ENCODE data around the gene HNRNPAB.
"Not testable (repeated sequence)": the region's sequence is repeated elsewhere in the genome, so short reads cannot be mapped to it uniquely, and the experiment has no call there.

Gene HNRNPAB

DNA sequence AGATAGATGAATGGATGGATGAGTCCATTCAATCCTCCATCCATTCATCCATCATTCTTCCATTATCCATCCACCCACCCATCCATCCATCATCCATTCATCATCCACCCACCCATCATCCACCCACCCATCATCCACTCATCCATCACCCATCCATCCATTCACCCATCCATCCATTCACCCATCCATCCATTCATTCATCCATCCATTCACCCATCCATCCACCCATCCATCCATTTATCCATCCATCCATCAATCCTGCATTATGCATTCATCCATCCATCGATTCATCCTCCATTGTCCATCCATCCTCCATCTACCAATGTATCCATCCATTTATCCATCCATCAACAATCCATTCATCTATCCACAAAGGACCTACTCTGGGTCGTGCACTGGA is 41.1 kb downstream of the HNRNPAB start:
- no peak for DNase-seq (ENCODE audit: low read depth)

DNA sequence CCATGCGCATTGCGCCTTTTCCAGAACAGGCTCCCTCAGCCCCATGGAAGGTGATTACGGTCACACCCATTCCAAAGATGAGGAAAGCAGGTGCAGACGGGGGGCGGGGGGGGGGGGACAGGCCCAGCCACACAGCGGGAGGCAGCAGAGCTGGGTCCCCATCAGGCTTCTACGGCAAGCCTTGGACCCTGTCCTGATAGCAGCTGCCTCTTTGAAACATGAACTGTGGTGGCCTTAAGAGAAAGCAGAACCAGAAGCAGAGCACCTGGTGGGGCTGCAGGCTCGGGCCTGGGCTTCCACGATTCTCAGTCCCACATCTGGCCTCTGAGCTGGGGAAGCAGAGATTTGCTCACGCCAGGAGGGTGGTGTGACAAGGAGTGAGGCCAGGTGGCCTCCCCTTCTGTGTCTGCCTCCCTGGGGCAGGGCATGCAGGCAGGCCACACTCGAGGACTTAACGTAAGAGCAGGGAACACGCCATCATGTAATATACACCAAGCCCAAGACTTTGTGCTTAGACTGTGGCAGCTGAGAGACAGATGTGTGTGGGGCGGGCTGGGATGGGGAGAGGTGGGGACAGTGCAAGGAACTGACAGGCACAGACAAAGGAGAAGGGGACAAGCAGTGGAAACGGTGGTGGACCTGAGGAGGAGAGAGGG is 42.4 kb downstream of the HNRNPAB start:
- no peak for DNase-seq (ENCODE audit: low read depth)

DNA sequence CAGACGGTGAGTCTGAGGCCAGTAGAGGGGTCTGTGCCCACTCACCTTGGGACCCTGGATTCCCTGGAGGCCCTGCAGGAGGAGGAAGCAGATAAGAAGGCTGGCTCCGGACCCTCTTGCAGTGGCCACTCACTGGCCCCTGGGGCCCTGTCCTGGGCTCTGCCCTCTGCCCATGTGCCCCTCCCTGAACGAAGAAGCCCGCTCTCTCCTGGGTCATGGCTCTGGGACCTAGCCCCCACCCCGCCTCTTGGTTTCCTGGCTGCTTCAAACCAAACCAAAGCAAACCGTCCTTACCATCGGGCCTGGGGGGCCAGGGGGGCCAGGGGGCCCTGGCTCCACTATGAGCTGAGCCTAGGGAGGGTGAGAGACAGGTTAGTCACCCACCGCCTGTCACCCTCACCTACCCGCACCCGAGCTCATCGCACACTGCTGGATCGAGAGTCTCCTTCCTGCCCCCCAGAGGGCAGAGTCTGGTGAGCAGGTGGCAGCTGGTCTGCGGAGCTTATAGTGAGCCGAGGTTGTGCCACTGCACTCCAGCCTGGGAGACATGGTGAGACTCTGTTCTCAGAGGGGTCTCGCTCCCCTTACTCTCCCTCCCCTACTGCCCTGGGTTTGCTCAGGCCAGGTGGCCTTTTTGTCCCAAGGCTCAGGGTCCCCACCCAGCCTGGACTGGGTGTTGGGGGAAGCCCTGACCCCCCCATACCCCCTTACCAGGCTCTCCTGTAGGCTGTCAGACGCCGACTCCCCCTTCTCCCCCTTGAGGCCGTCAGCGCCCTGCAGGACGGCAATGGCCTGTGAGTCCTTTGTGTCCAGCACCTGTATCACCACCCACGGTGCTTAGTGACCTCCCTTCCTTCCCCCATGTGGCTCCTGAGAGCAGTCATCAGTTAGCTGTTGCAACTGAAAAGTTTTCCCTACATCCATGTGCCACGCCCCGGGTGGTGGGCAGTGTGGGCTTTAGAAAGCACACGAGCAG is 43.4 kb downstream of the HNRNPAB start:
- no peak for DNase-seq (ENCODE audit: low read depth)

DNA sequence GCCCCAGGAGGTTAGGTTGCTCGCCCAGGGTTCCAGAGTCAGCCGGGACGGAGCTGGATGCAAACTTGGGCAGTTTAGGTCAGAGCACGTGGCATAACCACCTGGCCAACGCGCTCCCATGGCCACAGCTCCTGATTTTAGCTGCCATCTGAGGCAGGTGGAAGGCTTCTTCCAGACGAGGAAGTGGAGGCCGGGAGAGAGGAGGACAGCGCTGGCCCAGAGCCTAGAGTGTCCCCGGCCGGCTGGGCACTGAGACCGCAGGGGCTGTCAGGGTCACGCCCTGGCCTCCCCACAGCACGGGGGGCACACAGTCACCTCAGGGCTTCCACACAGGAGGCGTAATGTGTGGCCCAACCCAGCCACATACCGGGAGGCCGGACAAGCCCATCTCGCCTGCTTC is 44.4 kb downstream of the HNRNPAB start:
- DNase-seq (ENCODE audit: low read depth): no peak

DNA sequence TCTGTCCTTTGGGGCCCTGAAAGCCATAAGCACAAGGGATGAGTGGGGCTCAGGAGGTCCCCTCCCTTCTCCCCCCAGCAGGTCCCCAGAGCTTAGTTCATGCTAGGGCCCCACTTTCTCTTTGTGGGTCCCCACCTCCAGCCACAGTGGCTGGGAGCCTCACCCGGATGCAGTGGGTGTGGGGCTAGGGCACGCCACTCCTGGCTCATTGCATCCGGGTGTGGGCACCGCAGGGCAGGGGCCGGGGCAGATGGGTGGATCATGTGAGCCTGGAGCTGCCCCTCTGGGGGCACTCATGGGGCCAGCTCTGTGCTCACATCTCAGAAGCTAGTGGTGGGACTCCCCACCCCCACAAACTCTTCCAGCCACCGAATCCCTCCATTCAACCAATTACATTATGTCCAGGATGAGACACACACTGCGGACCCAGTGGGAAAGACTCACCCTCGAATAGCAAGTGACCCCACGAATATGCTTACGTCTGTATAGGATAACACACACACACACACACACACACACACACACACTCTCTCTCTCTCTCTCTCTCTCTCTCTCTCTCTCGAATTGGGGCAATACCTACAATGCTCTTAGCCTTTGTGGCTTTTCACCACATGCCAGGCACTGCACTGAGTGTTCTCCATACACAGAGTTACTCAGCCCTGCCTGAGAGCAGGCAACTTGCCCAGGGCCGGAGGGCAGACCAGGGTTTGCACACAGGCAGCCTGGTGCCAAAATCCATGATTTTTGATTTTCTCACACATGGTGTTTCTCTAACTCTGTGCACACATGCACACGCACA is 45.1 kb downstream of the HNRNPAB start:
- no peak for DNase-seq (ENCODE audit: low read depth)

DNA sequence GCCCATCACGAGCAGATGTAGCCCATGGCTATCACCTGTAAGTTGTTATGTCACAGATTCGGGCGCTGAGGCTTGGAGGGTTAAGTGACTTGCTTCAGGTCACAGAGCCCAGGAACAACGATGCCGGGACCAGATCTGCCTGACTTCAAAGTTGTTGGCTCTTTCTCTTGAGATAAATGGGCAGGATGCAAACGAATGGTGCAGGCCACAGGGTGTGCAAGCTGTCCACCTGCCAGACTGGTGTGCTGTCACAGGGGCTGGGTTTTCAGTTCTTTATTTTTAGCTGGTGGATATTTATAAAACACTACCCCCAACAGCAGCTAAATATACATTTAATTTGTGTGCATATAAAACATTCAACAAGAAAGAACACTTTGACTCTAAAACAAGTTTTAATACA is 45.9 kb downstream of the HNRNPAB start:
- no peak for DNase-seq (ENCODE audit: low read depth)

DNA sequence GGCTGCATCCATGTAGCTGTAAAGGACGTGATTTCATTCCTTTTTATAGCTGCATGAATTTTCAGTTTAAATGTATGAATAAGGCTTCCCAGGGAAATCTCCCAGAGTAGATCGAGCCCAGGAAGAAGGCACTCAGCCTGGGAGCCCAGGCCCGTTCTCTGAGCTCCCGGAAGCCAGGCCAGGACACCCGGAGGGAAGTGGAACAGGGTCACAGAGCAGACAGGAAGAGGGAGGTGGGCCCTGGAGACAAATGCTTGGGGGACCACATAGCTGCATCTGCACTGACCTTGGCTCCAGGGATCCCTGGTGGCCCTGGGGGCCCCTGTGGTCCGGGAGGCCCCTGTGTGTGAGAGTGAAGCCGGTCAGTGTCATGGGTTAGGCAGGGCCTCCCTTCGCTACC is 47.9 kb downstream of the HNRNPAB start:
- no peak for DNase-seq (ENCODE audit: low read depth)

DNA sequence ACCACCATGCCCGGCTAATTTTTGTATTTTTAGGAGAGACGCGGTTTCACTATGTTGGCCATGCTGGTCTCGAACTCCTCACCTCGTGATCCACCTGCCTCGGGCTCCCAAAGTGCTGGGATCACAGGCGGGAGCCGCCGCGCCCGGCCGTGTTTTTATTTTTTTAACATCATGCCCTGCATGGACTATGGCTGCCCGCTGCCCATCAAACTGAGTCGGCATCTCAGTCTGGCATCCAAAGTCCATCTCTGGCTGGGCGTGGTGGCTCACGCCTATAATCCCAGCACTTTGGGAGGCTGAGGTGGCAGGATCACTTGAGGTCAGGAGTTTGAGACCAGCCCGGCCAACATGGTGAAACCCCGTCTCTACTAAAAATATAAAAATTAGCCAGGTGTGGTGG is 49.3 kb downstream of the HNRNPAB start:
- not testable (repeated sequence) for DNase-seq (ENCODE audit: low read depth)

DNA sequence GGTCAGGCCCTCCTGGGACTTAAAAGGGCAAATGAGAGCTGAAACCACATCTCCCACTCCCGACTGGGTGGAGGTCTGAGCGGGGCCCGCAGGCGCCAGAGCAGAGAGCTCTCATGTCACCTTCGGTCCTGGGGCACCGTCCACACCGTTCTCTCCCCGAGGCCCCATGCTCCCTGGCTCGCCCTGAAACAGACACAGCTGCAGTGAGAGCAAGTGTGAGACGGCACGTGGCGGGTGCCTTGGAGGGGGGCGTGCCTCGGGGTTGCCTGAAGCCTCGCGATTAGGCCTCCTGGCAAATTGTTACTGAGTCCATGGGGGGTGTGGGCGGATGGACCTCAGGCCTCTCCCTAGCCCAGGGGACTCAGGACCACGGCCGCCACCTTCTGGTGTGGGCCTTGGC is 52.4 kb downstream of the HNRNPAB start:
- DNase-seq (ENCODE audit: low read depth): no peak

DNA sequence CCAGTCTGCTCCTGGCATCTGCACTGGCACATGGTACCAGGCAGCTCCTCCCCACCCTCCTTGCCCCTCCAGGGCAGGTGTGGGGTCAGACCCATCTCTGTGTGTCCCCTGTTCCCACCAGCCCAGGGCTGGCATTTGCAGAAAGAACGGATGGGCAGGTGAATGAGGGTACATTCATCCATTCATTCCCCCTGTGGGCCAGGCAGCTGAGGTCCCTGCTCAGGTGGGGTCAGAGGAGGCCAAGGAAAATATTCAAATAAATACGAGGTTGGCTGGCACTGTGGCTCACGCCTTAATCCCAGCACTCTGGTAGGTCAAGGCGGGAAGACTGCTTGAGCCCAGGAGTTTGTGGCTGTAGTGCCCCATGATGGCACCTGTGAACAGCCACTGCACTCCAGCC is 53.3 kb downstream of the HNRNPAB start:
- no peak for DNase-seq (ENCODE audit: low read depth)

DNA sequence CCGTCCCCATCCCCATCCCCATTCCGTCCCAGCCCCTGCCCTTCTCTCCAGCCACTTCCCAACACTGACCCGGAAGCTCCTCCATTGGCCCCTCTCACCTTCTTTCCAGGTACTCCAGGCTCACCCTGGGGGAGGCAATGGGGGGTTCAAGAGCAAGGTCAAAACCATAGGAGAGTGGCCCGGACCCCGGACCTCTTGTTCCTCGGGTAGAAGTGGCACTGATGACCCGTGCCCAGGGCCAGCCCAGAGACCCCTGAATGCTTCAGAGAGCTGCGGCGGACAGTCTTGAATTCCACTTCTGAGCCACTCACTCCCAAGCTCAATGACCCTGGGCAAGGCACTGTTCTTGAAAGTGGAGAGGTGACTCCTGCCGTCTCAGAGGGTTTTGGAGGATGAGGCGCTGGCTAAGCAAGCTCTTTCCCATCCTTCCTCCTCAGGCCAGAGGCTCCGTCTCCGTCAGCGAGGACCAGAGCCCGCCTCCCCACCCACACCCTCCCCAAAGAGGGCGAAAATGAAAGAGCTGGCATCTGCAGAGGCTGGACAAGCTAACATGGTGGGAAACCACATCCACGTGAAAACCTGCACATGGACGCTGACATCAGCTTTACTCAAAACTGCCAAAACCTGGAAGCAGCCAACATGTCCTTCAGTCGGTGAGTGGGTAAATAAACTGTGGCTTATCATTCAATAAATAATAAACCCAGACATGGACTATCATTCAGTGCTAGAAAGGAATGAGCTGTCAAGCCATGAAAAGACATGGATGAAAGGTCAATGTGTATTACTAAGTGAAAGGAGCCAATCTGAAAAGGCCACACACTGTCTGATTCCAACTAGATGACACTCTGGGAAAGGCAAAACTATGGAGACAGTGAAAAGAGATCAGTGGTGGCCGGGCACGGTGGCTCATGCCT is 55.5 kb downstream of the HNRNPAB start:
- no peak for DNase-seq (ENCODE audit: low read depth)
